Keratinocyte (primary cell): ENCODE measurements around the gene HOXC12. TPM values are rescaled to one million over a fixed set of nuclear protein-coding genes. Genes with fewer than 3 reads are reported as not detected.

ENCODE experiments used
- DNase-seq: peaks from one replicate; pipeline ENCODE4 v3.0.0-alpha.2; 2011; ENCODE audit warnings: low read depth, missing footprints, low spot score
- FAIRE-seq: peaks from 2 replicates; lab custom pipeline; 2011; peaks lifted over from hg19 to GRCh38; lab: Jason Lieb, UNC
- H2AFZ ChIP-seq: 2 replicates; pipeline ENCODE4 v1.6.0; 2012; ENCODE audit warnings: low read length, control low read depth, inconsistent platforms; ENCODE audit not compliant: control insufficient read depth
- H3K27ac ChIP-seq: 2 replicates; pipeline ENCODE4 v1.5.1; 2011; ENCODE audit warnings: low read length; ENCODE audit not compliant: control insufficient read depth, insufficient read depth
- H3K27me3 ChIP-seq: 3 replicates; pipeline ENCODE4 v1.6.0; 2011; ENCODE audit warnings: low read length; ENCODE audit not compliant: control insufficient read depth, insufficient read depth; ENCODE audit errors: extremely low read depth
- H3K36me3 ChIP-seq, 2 experiments: 2 replicates in 1 of 2; 3 replicates in 1 of 2; pipeline ENCODE4 v1.5.1; 2011; ENCODE audit warnings: low read length in 2 of 2, mild to moderate bottlenecking in 1 of 2; ENCODE audit not compliant: control insufficient read depth in 2 of 2, insufficient read depth in 2 of 2; ENCODE audit errors: extremely low read depth in 1 of 2
- H3K4me1 ChIP-seq: 3 replicates; pipeline ENCODE4 v1.5.1; 2011; ENCODE audit warnings: low read length; ENCODE audit not compliant: control insufficient read depth, insufficient read depth; ENCODE audit errors: extremely low read depth
- H3K4me2 ChIP-seq: 3 replicates; pipeline ENCODE4 v1.6.0; 2011; ENCODE audit warnings: low read depth, low read length; ENCODE audit not compliant: control insufficient read depth, insufficient read depth; ENCODE audit errors: extremely low read depth
- H3K4me3 ChIP-seq, 3 experiments: fragments of 200-600 bp in 1 of 3; sonication (generic) in 1 of 3; 2 replicates in 2 of 3; 3 replicates in 1 of 3; pipeline ENCODE4 v1.5.1; 2011 to 2016; ENCODE audit warnings: low read length in 3 of 3, mild to moderate bottlenecking in 3 of 3, control low read depth in 2 of 3, inconsistent platforms in 1 of 3, low read depth in 1 of 3, mixed read lengths in 1 of 3, mixed run types in 1 of 3, moderate library complexity in 1 of 3; ENCODE audit not compliant: control insufficient read depth in 2 of 3, insufficient read depth in 2 of 3; ENCODE audit errors: extremely low read depth in 1 of 3
- H3K79me2 ChIP-seq: 2 replicates; pipeline ENCODE4 v1.6.0; 2012; ENCODE audit warnings: low read length; ENCODE audit not compliant: control insufficient read depth, insufficient read depth
- H3K9ac ChIP-seq: 3 replicates; pipeline ENCODE4 v1.6.0; 2011; ENCODE audit warnings: low read length; ENCODE audit not compliant: control insufficient read depth, insufficient read depth; ENCODE audit errors: extremely low read depth
- H3K9me1 ChIP-seq: 3 replicates; pipeline ENCODE4 v1.6.0; 2011; ENCODE audit warnings: low read length; ENCODE audit not compliant: control insufficient read depth, insufficient read depth; ENCODE audit errors: extremely low read depth
- H3K9me3 ChIP-seq: 2 replicates; pipeline ENCODE4 v1.5.1; 2012; ENCODE audit warnings: low read depth, low read length; ENCODE audit not compliant: control insufficient read depth
- H4K20me1 ChIP-seq: 3 replicates; pipeline ENCODE4 v1.6.0; 2011; ENCODE audit warnings: low read length; ENCODE audit not compliant: control insufficient read depth, insufficient read depth; ENCODE audit errors: extremely low read depth
- EZH2 ChIP-seq: IDR thresholded peaks from one replicate; pipeline ENCODE4 v1.6.1; 2012; ENCODE audit warnings: inconsistent platforms, mild to moderate bottlenecking, low read length, moderate library complexity
- dilution Hi-C: fragments of 300-500 bp; cut with MboI; formaldehyde crosslinking; loops from one replicate; pipeline ENCODE4 v1.7.0; 2020; ENCODE audit warnings: low sequenced_read_pairs; ENCODE audit not compliant: extremely low pct_ligation_motif_present
- polyA plus RNA-seq, 5 experiments: library from polyadenylated mRNA; depleted of rRNA in 3 of 5; stranded (reverse) in 3 of 5; stranded (forward) in 1 of 5; unstranded in 1 of 5; fragments of >200 nt; gene quantifications; 1 replicate in 1 of 5; 2 replicates in 3 of 5; 3 replicates in 1 of 5; pipeline versions ENCODE4 v1.2.1 to v1.2.3, GENCODE V29; 2011 to 2012; ENCODE audit warnings: missing spikeins in 2 of 5, low read depth in 1 of 5, low replicate concordance in 1 of 5
- TF ChIP-seq, protein P1 (sequence below), 3 experiments: IDR thresholded peaks in 1 of 3; conservative IDR thresholded peaks in 1 of 3; optimal IDR thresholded peaks in 1 of 3; 2 replicates in 2 of 3; 3 replicates in 1 of 3; pipeline versions ENCODE3 to v1.5.1; 2011; ENCODE audit warnings: low read length in 3 of 3, mild to moderate bottlenecking in 3 of 3, moderate library complexity in 2 of 3, control low read depth in 1 of 3, inconsistent platforms in 1 of 3; ENCODE audit not compliant: insufficient read depth in 2 of 3; ENCODE audit errors: extremely low read depth in 1 of 3

Gene HOXC12
- polyA plus RNA-seq, 1 donor (not counting 4 experiments of a cell fraction or from before 2014, with no cell fraction given), result 0.47 TPM

DNA sequence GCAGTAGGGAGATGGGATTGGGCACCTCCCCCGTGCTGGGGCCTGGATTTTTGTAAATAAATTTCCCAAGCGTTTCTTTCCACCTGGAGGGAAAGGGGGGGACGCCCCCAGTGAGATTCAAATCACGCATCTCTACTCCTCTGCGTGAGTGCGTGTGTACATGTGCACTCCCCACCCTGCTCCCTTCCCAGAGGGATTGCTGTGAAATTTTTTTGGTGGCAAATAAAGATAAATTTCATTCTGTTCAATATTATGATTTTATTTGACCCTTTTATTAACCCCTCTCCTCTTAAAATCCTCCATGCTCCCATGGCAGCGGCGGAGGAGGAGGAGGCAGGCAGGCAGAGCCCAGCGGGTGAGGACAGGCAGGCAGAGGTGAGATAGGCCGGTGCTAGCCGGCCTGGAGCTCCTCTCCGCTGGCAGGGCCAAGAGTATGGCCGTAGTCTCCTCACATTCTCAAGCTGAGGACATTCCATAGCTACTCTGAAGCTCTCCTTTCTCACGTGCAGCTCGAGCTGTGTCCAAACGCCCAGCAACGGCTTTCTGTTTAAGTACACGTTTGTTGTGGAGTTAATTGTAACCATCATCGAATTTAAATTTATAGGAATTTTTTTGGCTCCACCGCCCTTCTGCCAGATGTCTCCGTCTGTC is 21.6 kb downstream of the HOXC12 start:
- H3K4me1 ChIP-seq, result peaks cover 39% of the 10 kb centered on the region
- H3K79me2 ChIP-seq, result peaks cover 22% of the 10 kb centered on the region

GRCh38 chr12:53976823-53977595 is 22.3 kb downstream of the HOXC12 start:
- dilution Hi-C loops, result no loop called here
- peak overlapping the region; percentile 44 for H3K4me2 ChIP-seq
- H3K36me3 ChIP-seq, result no peaks in the 10 kb centered on the region
- H3K9ac ChIP-seq, result no peak overlapping the region
- H3K9me1 ChIP-seq, result no peaks in the 10 kb centered on the region
- no peak for TF ChIP-seq EZH2
- TF ChIP-seq, protein P1, sequence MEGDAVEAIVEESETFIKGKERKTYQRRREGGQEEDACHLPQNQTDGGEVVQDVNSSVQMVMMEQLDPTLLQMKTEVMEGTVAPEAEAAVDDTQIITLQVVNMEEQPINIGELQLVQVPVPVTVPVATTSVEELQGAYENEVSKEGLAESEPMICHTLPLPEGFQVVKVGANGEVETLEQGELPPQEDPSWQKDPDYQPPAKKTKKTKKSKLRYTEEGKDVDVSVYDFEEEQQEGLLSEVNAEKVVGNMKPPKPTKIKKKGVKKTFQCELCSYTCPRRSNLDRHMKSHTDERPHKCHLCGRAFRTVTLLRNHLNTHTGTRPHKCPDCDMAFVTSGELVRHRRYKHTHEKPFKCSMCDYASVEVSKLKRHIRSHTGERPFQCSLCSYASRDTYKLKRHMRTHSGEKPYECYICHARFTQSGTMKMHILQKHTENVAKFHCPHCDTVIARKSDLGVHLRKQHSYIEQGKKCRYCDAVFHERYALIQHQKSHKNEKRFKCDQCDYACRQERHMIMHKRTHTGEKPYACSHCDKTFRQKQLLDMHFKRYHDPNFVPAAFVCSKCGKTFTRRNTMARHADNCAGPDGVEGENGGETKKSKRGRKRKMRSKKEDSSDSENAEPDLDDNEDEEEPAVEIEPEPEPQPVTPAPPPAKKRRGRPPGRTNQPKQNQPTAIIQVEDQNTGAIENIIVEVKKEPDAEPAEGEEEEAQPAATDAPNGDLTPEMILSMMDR (optimal IDR thresholded peaks at IDR 0.05 in 1 of 3, IDR thresholded peaks at IDR 0.05 in 1 of 3, conservative IDR thresholded peaks at IDR 0.05 in 1 of 3; ENCODE audit: extremely low read depth in 1 of 3, insufficient read depth in 2 of 3, low read length in 3 of 3), result no peak
- H3K9me3 ChIP-seq, result no peaks in the 10 kb centered on the region
- no peak for DNase-seq
- FAIRE-seq, result no peak
- H3K4me1 ChIP-seq, result peaks cover 36% of the 10 kb centered on the region
- H4K20me1 ChIP-seq, result no peaks in the 10 kb centered on the region
- H3K79me2 ChIP-seq, result peaks cover 25% of the 10 kb centered on the region
- H2AFZ ChIP-seq, result no peak overlapping the region
- no peak overlapping the region for H3K27ac ChIP-seq
- no peak overlapping the region for H3K4me3 ChIP-seq
- H3K27me3 ChIP-seq, result no peaks in the 10 kb centered on the region

More for the DNA sequence above, 21.6 kb downstream of the HOXC12 start:
- H3K36me3 ChIP-seq, result no peaks in the 10 kb centered on the region
- no peaks in the 10 kb centered on the region for H4K20me1 ChIP-seq
- dilution Hi-C loops, result no loop called here
- no peak overlapping the region for H3K27ac ChIP-seq
- H3K9me3 ChIP-seq, result no peaks in the 10 kb centered on the region
- H3K4me2 ChIP-seq, result peak overlapping the region; percentile 81
- H3K9ac ChIP-seq, result peak overlapping the region; percentile 47
- FAIRE-seq (no peak), DNase-seq (no peak)
- H3K27me3 ChIP-seq, result no peaks in the 10 kb centered on the region
- no peak for TF ChIP-seq EZH2
- H3K4me3 ChIP-seq, result no peak overlapping the region
- peak overlapping the region; percentile 22 for H2AFZ ChIP-seq
- no peaks in the 10 kb centered on the region for H3K9me1 ChIP-seq
